HG02588 (cell line): Measurements from ENCODE around the gene GPATCH1.
"Not testable (repeated sequence)": the region's sequence is repeated elsewhere in the genome, so short reads cannot be mapped to it uniquely, and the experiment has no call there.

ENCODE experiments used
- ATAC-seq: cut with Tn5 transposase; IDR thresholded peaks from one replicate; pipeline ENCODE4 v1.9.1; 2021; ENCODE audit warnings: mild to moderate bottlenecking, moderate library complexity; ENCODE audit not compliant: unreplicated experiment

Gene GPATCH1

DNA sequence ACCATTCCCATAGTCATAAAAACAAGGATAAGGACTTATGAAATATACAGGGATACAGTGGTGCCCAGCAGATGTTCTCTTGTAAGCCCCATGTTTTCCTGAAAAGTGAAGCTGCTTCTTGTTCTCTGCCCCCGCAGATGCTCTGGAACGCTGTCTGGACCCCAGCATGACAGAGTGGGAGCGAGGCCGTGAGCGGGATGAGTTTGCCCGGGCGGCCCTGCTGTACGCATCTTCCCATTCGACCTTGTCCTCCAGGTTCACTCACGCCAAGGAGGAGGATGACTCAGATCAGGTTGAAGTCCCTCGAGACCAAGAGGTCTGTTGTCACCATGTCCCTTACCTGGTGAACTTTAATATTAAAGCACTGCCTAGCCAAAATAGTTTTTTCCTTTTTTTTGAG is 30.6 kb downstream of the GPATCH1 start:
- ATAC-seq = no peak

DNA sequence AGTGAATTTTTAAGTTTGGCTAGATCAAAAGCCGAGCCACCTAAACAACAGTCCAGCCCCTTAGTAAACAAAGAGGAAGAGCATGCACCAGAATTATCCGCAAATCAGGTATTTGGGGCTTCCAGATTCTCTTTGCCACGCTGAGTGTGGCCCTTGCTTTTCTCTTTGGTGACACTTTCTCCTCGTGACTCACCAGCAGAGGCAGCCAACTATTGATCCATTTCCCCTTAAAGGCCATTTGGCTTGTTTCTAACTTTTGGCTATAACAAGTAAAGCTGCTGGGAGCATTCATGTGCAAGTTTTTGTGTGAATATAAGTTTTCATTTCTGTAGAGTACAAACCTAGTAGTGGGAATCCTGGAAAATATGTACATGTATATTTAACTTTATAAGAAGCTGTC is 33.3 kb downstream of the GPATCH1 start:
- no peak for ATAC-seq

GRCh38 chr19:33117501-33117900 is 36.5 kb downstream of the GPATCH1 start:
- no peak for ATAC-seq

GRCh38 chr19:33118643-33119042 is 37.7 kb downstream of the GPATCH1 start:
- no peak for ATAC-seq

DNA sequence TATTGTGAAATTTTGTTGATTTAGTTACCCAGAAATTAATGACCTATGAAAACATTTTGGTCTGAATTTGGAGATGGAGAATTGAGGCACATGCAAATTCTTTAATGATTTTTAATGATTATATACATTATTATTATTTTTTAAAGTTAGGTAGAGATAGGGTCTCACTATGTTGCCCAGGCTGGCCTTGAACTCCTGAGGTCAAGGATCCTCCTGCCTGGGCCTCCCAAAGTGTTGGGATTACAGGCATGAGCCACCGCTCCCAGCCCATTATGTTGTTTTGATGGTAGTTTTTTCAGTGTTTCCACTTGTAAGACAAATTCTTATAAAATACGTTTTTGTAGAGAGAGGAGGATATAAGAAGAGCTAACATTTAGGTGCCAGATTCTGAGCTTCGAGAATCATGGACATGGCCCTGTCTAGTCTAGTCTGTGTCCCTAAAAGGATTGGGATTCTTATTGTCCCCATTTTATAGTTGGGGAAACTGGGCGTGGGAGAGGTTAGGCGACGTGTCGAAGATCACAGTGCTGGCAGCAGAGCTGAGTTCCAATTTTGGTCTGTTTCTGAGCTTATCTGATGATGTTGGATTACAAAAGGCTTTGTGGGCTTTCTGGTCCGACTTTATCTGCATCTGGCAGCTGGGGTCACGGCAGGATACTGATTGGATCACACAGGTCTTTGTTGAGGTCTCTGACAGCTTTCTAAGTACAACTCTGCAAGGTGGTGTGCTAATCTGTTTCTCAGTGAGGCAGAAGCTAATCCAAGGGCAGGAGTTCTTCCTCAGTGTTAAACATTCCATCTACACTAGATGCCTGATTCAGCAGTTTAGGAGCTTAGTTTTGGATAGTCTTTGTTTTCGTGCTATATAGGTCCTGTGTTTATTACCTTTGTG is 43.5 kb downstream of the GPATCH1 start:
- ATAC-seq = no peak

DNA sequence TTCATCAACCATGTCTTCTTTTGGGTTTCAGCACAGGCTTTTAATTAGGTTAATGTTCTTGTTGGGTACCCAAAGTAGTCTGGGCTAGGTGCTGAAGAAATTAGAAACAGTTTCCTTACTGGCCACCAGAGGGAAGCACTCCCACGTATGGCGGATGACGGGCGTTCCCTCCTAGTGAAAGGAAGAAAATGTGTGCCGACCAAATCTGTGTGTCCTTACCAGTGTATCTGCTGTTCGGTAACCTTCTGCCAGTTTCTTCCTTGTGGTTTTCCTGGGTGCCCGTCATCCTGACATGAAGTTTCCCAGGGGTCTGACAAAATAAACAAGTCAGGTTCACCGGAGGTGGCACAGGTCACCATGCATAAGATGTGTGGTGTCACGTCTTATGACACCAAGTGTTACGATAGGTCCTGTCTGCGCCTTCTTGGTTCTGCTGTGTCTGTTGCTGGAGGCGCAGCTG is 45.0 kb downstream of the GPATCH1 start:
- no peak for ATAC-seq

DNA sequence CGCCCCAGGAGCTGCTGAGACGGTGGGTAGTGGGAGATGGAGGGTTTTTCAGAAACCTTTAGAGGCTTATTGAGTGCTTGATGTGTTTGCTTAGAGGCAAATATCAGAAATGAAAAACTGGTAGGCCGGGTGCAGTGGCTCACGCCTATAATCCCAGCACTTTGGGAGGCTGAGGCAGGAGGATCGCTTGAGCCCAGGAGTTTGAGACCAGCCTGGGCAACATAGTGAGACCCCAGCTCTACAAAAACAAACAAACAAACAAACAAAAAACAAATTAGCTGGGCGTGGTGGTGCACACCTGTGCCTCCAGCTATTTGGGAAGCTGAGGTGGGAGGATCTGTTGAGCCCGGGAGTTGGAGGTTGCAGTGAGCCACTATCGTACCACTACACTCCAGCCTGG is 45.7 kb downstream of the GPATCH1 start:
- ATAC-seq = not testable (repeated sequence)

- no peak for ATAC-seq
Measured at GRCh38 chr19:33129901-33130300, 48.9 kb downstream of the GPATCH1 start.

DNA sequence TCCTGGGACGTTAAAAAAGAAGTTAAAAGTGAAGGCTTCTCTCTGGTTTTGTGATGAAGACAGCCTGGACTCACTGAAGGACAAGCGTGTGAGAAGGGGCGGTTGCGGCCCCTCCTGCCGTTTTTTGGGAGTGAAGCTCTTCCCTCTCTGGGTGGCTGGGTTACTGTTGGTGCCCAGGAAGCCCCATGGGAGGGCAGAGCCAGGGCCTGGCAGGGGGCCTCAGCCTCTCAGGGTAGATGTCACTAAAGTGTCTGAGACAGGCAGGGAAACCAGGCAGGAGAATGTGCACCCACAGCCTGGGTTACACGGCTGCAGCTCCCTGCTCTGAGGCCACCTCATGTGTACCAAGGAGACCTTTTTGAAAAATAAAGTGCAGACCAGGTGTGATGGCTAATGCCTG is 49.5 kb downstream of the GPATCH1 start:
- no peak for ATAC-seq

DNA sequence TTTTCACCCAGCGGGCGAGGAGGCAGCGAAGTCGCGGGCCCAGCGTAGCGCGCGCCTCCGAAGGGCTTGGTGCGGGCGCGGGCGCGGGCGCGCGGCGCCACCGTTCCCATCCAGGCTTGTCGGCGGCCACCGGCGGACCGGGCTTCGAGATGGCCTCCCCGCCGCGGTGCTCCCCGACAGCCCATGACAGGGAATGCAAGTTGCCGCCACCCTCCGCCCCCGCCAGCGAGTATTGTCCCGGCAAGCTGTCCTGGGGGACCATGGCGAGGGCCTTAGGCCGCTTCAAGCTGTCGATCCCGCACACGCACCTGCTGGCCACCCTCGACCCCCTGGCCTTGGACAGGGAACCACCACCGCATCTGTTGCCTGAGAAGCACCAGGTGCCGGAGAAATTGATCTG is 51.0 kb downstream of the GPATCH1 start, which contains the start of gene WDR88:
WDR88 (plus strand) TSS at position 94 of the 400 bp plus-strand sequence; CDS start at position 150, 56 bp downstream.
- ATAC-seq = no peak

DNA sequence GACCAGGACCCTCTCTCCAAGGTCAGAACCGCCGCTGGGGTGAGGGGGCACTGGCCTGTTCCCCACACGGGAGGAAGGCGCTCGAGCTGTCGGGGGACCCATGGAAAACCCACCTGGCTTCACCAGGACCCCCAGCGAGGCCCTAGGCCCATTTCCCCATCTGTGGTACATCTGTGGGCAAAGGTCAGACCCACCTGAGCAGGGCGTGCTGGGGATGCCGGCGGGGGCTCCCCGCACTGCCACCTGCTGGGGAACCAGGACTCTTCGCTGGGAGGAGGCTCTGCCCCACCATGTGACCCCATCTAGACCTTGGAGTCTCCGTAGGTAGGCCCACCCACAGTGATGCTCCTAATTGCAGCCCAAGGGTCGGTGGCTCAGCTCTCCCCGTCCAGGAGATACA is 51.4 kb downstream of the GPATCH1 start:
- no peak for ATAC-seq

DNA sequence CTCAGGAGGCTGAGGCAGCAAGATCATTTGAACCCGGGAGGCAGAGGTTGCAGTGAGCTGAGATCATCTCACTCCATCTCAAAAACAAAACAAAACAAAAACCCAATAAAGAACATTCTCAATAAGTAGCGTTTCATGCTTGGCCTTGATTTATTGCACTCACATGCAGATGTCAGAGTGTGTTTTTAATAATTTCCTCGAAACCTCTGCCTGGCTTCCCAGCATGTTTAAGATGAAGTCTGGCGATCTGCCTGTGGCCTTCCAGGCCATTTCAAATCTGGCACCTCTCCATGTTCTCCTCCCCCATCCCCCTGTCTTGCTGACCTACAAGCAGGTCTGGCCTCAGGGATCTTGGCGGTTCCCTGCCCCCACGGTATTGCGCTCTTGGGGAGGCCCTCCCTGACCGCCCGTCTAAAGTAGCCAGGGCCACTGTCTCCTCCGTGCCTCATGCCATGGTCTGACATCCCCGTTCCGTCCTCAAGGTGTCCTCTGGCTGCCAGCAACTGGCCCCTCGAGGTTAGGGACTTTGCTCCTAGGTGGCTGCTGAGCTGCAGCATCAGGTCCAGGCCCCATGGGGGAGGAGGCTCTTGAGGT is 52.6 kb downstream of the GPATCH1 start:
- ATAC-seq = no peak

- no peak for ATAC-seq
Measured at GRCh38 chr19:33134571-33135041, 53.6 kb downstream of the GPATCH1 start.

DNA sequence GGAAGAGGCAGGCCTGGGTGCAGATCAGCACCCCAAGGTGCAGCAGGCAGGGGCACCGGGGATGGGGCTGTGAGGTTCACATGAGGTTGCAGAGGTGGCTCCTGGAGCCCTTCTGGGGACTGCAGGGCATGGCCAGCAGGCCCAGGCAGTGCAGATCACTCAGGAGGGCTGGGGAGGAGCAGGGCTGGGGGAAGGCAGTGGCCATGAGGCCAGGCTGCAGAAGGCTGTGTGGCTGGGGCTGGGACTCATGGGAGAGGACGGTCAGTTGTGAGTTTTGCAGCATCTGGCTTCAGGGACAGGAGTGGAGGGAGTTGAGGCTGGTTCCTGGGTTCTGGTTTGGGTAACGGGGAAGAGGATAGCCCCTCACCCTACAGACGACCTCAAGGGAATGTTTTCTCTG is 58.2 kb downstream of the GPATCH1 start:
- ATAC-seq = no peak

DNA sequence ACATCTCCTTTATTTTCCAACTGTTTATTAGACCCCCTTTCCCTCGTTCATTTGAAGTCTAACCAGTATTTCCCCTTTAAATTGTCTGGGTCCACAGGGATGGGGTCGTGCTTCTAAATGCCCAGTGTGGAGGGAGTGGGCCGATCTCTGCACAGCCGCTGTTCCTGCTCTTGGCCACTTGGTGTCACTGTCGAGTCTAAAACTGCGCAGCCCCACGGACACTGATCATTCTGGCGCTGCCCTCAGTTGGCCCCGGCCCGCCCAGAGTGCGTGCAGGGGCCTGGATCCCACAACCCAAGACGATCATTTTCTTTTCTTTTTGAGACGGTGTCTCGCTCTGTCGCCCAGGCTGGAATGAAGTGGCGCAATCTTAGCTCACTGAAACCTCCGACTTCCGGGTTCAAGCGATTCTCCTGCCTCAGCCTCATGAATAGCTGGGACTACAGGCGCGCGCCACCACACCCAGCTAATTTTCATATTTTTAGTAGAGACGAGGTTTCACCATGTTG is 63.0 kb downstream of the GPATCH1 start:
- no peak for ATAC-seq

DNA sequence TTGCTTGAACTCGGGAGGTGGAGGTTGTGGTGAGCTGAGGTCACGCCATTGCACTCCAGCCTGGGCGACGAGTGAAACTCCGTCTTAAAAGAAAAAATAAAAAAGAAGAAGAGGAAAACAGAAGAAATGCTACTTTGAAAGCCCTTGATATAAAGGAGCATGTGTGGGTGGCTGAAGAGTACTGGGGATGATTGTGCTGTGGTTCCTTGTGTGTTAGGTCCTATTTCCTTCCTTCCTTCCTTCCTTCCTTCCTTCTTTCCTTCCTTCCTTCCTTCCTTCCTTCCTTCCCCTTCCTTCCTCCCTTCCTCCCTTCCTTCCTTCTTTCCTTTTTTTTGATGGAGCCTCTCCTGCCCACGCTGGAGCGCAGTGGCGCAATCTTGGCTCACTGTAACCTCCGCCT is 65.2 kb downstream of the GPATCH1 start:
- no peak for ATAC-seq

DNA sequence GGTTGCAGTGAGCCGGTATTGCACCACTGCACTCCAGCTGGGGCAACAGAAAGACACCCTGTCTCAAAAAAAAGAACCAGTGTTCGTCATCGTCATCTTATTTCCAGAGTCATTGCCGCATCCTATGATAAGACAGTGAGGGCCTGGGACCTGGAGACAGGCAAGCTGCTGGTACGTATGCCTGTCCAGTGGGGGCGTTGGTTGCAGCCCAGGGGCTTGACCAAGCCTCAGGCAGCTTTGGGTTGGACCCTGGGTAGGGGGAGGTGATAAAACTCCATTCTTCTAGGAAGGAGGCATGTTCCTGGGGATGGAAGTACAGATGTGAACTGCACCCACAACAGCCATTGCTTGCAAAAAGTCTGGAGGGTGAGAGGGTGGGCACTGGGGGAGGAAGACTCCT is 66.6 kb downstream of the GPATCH1 start:
- ATAC-seq = no peak

- no peak for ATAC-seq
Measured at GRCh38 chr19:33150852-33151518, 70.0 kb downstream of the GPATCH1 start.

GRCh38 chr19:33152176-33152575 is 71.2 kb downstream of the GPATCH1 start:
- ATAC-seq = no peak

- ATAC-seq = not testable (repeated sequence)
Measured at GRCh38 chr19:33152625-33153024, 71.6 kb downstream of the GPATCH1 start.

DNA sequence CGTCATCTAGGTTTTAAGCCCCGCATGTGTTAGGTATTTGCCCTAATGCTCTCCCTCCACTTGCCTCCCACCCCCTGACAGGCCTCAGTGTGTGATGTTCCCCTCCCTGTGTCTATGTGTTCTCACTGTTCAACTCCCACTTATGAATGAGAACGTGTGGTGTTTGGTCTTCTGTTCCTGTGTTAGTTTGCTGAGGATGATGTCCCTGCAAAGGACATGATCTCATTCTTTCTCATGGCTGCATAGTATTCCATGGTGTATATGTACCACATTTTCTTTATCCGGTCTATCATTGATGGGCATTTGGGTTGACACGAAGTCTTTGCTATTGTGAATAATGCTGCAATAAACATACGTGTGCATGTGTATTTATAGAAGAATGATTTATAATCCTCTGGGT is 73.3 kb downstream of the GPATCH1 start:
- ATAC-seq = not testable (repeated sequence)
